Retinal pigment epithelial cell (primary cell): ENCODE data around the gene LINC01488.

Experiments used
- DNase-seq: peaks from one replicate; pipeline ENCODE4 v3.0.0-alpha.2; 2010; ENCODE audit warnings: low read depth
- H3K4me3 ChIP-seq: 2 replicates; pipeline ENCODE4 v1.5.1; 2011; ENCODE audit warnings: mild to moderate bottlenecking, low read length, control low read depth, moderate library complexity
- TF ChIP-seq, protein P1 (sequence below): conservative IDR thresholded peaks from 2 replicates; pipeline ENCODE4 v1.5.1; 2011; ENCODE audit warnings: low read depth, low read length, control low read depth, inconsistent platforms

LINC01488 gene

GRCh38 chr11:69446108-69446507, 35.4 kb upstream of the LINC01488 start:
- TF ChIP-seq, protein P1, sequence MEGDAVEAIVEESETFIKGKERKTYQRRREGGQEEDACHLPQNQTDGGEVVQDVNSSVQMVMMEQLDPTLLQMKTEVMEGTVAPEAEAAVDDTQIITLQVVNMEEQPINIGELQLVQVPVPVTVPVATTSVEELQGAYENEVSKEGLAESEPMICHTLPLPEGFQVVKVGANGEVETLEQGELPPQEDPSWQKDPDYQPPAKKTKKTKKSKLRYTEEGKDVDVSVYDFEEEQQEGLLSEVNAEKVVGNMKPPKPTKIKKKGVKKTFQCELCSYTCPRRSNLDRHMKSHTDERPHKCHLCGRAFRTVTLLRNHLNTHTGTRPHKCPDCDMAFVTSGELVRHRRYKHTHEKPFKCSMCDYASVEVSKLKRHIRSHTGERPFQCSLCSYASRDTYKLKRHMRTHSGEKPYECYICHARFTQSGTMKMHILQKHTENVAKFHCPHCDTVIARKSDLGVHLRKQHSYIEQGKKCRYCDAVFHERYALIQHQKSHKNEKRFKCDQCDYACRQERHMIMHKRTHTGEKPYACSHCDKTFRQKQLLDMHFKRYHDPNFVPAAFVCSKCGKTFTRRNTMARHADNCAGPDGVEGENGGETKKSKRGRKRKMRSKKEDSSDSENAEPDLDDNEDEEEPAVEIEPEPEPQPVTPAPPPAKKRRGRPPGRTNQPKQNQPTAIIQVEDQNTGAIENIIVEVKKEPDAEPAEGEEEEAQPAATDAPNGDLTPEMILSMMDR, result no peak
- no peak for DNase-seq
- no peak overlapping the region for H3K4me3 ChIP-seq

- H3K4me3 ChIP-seq, result no peak overlapping the region
- DNase-seq, result no peak
- TF ChIP-seq, protein P1, result no peak
Measured at GRCh38 chr11:69447786-69448185, 33.7 kb upstream of the LINC01488 start.

GRCh38 chr11:69448471-69449284, 32.8 kb upstream of the LINC01488 start:
- TF ChIP-seq, protein P1, result no peak
- no peak for DNase-seq
- H3K4me3 ChIP-seq, result no peak overlapping the region

DNA sequence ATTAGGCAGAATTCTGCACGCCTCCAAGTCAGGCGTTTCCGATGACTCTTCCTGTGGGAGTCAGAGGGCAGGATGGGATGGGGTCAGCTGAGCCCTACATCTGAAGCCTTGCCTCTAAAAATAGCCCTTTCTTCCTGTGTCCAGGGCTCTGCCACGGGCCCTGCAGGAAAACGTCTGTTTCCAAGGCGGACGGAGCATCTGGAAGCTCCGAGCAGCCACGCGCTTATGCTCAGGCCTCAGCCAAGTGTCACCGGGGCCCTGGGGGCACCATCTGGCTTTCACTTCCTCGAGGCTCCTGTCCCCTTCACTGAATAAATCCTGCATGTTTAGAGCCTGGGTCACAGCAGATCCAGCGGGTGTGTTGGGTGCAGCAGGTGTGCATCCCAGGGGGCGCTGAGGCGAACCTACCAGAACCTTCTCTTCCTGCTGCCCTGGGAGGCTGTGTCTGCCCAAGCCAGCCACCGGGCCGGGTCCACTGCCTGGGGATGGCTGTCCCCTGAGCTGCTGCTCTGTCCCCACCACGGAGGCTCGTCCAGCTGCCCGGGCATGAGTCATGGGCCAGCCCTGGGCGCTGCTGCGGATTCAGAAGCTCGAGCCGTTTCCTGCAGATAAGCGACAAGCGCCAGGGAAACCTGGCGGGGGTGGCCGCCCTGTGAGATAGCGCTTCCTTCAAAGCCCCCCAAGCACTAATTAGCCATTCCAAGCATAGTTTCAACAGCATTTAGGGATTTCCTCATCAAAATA, 32.0 kb upstream of the LINC01488 start:
- H3K4me3 ChIP-seq, result no peak overlapping the region
- TF ChIP-seq, protein P1, result no peak
- DNase-seq, result no peak

DNA sequence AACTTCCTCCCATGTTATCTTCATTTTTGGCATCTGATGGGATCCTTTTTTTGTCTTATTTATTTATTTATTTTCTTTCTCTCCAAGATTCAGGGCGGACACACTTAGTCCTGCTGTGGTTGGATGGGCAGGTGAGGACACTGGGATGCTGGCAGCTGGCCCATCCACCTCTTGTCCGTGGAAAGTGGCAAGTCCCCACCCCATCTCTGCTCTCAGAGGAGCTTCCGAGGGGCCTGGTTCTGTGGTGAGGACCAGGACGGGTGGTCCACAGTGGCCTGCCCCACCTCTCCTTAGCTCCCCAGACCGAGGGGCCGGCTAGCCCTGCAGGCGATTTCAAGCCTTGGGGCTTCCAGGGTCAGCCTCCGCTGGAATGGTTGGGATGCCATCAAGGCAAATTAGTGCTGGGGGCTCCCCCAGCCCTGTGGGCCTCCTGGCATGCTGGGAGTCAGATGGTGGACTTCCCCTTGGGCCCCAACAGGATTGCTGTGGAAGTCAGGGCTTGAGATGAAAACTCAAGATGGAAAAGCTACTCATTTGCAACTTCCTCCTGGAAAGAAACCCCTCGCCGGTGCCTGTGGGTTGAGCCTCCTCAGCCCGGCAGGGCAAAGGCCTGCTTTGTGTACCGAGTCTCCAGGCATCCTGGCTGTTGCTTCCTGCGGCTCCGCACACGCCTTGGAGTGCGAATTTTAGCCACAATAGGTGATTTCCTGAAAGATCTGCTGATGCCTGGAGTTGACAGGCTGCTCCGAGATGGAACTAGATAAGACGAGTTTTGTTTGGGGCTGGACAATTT, 31.2 kb upstream of the LINC01488 start:
- TF ChIP-seq, protein P1, result no peak
- no peak for DNase-seq
- H3K4me3 ChIP-seq, result no peak overlapping the region

GRCh38 chr11:69450857-69451220, 30.6 kb upstream of the LINC01488 start:
- H3K4me3 ChIP-seq, result no peak overlapping the region
- TF ChIP-seq, protein P1, result no peak
- DNase-seq, result no peak
